VCaP (cell line): Measurements from ENCODE around the gene SPATA20.
A peak's percentile ranks its signal among the peaks of the same experiment; 100 is the strongest.

Experiments used
- H3K27ac ChIP-seq: fragments of 450-650 bp; 2 replicates; pipeline ENCODE4 v1.5.1; 2017
- TF ChIP-seq, protein P1 (sequence below): fragments of 450-650 bp; conservative IDR thresholded peaks from 2 replicates; pipeline ENCODE4 v1.5.1; 2017; ENCODE audit warnings: mild to moderate bottlenecking, moderate library complexity

SPATA20 gene

DNA sequence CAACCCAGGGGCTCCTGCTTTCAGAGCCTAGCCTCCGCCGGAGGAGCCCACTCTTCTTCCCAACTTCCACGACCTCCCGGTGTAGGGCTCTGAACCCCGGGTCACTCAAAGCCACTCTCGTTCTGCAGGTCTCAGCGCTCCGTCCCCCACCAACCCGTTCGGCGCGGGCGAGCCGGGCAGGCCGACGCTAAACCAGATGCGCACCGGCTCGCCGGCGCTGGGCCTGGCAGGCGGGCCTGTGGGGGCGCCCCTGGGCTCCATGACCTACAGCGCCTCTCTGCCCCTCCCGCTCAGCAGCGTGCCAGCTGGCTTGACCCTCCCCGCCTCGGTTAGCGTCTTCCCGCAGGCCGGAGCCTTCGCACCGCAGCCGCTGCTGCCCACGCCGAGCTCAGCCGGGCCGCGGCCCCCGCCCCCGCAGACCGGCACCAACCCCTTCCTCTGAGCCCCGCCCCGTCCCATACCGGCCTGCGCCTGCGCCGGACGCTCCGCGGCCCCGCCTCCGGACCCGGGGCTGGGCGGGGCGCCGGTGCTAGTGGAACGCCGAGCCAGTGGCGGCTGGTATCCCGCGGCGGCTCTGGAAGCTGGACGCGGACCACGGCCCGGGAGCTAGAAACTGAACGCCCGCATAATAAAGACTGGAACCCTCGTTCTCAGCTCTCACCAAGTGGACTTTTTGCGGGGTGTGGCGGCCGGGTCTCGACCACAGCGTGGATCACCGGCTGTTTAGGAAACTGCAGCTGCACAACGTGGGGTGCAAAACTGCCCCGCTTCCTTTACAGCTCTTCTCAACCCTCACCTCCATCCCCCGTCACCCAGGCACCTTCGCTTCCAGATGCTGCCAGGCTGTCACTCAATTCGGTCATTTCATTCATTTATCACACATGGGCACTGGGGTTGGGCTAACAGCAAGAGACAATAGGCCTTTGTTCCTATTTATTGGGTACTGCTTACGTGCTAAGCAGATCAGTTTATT, 5.0 kb upstream of the SPATA20 start:
- TF ChIP-seq, protein P1, sequence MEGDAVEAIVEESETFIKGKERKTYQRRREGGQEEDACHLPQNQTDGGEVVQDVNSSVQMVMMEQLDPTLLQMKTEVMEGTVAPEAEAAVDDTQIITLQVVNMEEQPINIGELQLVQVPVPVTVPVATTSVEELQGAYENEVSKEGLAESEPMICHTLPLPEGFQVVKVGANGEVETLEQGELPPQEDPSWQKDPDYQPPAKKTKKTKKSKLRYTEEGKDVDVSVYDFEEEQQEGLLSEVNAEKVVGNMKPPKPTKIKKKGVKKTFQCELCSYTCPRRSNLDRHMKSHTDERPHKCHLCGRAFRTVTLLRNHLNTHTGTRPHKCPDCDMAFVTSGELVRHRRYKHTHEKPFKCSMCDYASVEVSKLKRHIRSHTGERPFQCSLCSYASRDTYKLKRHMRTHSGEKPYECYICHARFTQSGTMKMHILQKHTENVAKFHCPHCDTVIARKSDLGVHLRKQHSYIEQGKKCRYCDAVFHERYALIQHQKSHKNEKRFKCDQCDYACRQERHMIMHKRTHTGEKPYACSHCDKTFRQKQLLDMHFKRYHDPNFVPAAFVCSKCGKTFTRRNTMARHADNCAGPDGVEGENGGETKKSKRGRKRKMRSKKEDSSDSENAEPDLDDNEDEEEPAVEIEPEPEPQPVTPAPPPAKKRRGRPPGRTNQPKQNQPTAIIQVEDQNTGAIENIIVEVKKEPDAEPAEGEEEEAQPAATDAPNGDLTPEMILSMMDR, result no peak
- peak overlapping the region; percentile 100 for H3K27ac ChIP-seq

GRCh38 chr17:50542795-50543774, 3.9 kb upstream of the SPATA20 start:
- H3K27ac ChIP-seq, result peak overlapping the region; percentile 100
- TF ChIP-seq, protein P1, result no peak

DNA sequence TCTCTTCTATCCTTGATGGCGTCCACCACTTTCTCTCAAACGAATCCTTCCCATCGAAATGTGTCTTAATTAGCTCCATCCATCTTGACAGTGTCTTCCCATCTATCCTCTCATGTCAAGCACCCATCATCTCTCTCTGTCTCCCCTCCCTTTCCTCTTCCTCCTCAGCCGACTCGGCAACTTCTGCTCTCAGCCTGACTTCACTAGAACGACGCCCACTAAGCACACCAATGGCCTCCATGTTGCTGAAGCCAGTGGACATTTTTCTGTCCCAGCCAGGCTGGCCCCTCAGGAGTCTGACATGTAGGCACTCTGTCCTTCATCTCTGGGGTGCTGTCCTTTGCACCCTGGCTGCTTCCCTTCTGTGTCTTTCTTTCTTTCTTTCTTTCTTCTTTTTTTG, 2.5 kb upstream of the SPATA20 start:
- peak overlapping the region; percentile 100; the same call in 1 of the 2 replicates for H3K27ac ChIP-seq
- TF ChIP-seq, protein P1, result no peak

DNA sequence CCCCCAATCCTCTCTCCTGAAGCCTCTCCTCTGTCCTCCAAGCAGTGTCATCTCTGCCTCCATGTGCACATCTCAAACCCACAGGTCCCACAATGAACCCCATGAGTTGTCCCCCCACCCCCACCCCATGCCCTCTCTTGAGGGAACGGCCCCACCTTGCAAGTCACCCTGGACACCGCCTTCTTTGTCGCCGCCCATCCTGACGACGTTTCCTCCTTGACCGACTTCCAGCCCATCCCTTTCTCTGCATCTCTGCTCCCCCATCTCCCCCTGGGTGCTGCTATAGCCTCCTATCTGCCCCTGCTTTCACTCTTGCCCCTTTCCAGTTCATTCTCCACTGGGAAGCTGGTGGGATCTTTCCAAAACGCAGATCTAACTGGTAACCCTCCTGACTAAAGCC, 1.7 kb upstream of the SPATA20 start:
- TF ChIP-seq, protein P1, result no peak
- H3K27ac ChIP-seq, result no peak overlapping the region; the same call in 1 of the 2 replicates

DNA sequence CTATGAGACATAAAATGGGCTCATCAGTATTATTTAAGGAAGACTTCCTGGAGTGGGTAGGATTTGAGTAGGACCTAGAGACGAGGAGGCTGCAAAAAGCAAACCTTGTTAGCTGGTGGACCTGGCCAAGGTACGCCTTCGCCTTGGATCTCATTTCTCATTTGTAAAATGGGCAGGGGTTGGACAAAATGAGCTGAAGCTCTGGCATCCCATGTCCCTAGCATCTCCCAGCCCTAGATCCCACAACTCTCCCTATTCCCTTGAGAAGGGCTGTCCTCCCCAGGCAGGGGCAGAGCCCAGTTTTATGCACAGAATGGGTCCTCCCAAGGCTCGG, 306 bp upstream of the SPATA20 start:
- peak overlapping the region; percentile 94 for H3K27ac ChIP-seq
- TF ChIP-seq, protein P1, result 0 out of 2 replicates have a peak, but pooled peaks have one; percentile 2

DNA sequence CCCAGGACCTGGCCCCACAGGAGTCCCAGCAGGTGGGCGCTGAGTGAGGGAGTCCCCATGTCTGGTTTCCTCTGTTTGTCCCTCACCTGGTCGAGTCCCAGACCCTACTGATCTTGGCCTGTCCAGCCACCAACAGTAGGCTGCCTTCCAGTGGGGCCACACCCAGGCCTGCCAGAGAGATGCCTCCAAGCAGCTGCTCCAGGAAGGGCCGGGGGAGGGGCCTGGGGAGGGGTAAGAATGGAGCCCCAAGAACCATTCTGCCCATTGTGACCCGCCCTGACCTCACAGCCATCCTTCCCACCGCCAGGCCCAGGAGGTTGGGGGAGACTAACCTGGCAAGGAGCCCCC, 736 bp downstream of the SPATA20 start:
- TF ChIP-seq, protein P1, result no peak
- H3K27ac ChIP-seq, result peak overlapping the region; percentile 94

GRCh38 chr17:50548831-50549230, 1.9 kb downstream of the SPATA20 start:
- peak overlapping the region; percentile 94; the same call in 1 of the 2 replicates for H3K27ac ChIP-seq
- TF ChIP-seq, protein P1, result no peak
